ENCODE data around the gene CDIPT.
"Not testable (repeated sequence)": the region's sequence is repeated elsewhere in the genome, so short reads cannot be mapped to it uniquely, and the experiment has no call there.

The CDIPT gene

DNA sequence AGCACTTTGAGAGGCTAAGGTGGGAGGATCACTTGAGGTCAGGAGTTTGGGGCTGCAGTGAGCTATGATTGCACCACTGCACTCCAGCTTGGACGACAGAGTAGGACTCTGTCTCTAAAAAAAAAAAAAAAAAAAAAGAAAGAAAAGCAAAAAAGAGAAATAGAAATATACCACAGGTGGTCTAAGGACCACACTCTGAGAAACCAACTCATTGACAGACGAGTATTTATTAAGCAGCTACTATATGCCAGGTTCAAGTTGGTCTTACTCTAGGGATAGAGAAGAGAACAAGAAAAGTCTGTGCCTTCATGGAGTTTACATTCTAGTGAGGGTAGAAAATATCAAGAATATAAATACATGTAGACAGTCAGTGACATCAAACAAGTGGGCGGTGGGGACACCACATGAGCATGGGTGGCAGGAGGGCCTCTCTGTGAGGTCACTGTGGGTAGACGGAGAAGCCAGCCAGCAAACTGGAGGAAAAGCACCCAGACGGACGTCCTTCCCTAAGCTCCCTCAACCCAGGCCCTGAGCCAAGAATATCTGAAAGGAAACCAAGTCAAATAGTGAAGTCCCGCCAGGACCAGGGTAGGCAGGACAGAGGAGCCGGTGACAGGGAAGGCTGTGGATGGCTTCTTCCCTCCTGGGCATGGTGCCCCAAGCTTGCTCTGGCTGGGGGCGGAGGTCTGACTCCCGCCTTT lies 4.7 kb downstream of the CDIPT start:
- no peak for DNase-seq (ENCODE audit: low spot score)

DNA sequence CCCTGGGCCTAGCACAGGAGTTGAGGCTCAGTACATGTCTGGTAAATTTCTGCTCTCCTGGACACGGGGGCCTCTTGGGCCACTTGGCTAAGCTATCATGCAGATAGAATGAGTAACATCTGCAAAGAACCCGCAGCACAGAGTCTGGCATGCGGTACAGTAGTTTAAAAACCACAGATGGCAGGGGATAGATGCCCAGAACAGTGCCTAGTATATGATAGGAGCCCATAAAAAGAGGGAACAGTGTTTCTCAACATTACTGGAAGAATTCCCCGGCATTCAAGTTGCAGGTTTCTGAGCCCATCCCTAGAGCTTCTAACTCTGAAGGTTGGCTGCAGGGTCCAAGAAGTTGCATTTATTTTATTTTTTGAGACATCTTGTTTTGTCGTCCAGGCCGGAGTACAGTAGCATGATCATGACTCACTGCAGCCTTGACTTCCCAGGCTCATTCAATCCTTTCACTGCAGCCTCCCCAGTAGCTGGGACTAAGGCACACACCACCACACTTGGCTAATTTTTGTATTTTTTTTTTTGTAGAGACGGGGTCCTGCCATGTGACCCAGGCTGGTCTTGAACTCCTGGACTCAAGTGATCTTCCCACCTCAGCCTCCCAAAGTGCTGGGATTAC lies 5.8 kb downstream of the CDIPT start:
- DNase-seq (ENCODE audit: low spot score) = no peak

DNA sequence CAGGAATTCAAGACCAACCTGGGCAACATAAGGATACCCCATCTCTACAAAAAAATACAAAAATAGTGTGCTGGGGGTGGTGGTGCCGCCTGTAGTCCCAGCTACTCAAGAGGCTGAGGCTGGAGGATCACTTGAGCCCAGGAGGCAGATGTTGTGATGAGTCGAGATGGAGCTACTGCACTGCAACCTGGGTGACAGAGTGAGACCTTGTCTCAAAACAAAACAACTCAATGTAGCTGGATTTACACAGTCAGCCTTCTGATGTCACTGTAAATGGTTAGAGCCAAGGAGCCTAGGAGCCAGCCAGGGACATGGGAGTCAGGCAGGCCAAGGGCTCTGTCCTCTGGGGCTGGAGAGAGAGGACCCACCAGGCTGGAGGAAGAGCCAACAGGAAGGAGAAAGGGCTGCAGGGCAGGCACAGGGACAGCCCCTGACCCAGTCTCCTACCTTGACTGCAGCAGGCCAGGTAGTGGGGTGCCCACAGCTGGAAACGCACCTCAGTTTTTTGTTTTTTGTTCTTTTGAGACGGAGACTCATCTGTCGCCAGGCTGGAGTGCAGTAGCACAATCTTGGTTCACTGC lies 8.4 kb downstream of the CDIPT start:
- no peak for DNase-seq (ENCODE audit: low spot score)

DNA sequence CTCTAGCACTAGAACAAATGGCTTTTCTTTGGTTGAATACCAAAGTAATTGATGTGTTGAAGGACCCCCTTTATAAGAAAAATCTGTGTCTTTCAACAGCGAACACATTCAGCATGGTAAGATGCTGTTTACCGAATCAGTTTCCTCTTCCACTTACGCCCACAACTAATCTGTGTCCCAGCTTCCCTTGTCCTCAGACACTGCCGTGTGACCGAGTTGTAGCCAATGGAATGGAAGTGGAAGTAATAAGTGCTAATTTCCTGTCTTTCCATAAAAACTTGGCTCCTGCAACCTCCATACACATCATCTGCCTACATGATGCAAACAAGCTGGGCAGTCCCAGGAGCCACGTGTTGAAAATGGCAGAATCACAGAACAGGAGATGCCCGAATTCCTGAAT lies 10.4 kb downstream of the CDIPT start:
- DNase-seq (ENCODE audit: low spot score) = no peak

DNA sequence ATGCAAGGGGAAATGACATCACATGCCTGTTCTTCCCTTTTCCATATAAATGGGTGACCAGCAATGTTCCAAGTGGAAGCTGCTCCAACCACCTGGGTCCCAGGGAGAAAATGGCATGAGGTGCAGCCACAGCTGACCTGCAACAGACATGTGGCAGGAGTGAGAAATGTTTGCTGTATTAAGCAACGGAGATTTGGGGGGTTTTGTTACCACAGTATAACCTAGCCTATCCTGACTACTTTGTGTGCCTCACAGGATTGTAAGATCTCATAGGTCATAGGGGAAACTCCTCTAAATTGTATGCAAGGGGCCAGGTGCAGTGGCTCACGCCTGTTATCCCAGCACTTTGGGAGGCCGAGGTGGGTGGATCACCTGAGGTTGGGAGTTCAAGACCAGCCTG lies 12.0 kb downstream of the CDIPT start:
- no peak for DNase-seq (ENCODE audit: low spot score)

DNA sequence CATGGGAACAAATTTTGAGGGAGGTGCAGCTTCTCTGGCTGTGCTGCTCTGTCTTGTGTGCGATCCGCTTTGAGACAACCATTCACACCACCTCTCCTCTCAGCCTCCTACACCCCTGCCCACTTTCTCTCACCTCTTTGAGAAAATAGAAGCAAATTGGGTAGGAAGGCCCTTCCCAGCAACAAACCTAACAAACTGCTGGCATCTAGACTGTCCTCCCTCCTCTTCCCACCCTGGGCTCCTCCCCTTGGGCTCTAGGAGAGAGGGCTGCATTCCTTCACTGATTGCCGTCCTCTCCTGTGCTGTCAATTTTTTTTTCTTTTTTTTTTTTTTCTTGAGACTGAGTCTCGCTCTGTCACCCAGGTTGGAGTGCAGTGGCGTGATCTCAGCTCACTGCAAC lies 13.5 kb downstream of the CDIPT start:
- no peak for DNase-seq (ENCODE audit: low spot score)

DNA sequence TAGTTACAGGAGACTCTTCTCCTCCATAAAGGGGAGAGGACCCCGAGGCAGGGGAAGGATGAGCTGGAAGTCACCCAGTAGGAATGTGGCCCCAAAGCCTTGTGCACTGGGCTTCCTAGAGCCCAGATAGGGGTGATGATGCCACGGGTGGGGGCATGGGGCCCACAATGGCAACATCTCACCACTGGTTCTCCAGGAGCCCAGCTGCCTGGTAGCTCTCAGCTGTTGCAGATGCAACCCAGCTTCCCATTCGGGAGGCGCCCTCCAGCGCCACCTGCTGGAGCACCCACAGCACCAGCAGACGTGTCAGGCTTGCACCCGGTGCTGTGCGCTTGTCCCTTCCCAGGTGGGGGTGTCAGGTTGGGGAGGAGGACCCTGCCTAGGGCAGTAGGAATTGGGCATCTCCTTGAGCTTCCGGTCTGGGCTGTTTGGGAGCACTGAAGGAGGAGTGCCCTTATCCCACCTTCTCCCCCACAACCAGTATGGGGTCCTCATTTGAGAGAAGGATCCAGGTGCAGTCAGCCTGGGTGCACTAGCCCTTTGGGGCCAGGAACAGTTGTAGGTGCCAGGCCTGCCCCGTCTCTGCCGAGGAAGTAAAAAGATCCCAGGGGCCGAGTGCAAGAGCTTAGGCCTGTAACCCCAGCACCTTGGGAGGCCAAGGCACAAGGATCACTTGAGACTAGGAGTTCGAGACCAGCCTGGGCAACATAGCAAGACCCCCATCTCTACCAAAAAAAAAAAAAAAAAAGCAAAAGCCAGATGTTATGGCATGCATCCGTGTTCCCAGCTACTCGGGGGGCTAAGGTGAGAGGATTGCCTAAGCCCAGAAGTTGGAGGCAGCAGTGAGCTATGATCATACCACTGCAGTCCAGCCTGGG lies 14.4 kb downstream of the CDIPT start:
- peak; percentile 93 for DNase-seq (ENCODE audit: low spot score)

DNA sequence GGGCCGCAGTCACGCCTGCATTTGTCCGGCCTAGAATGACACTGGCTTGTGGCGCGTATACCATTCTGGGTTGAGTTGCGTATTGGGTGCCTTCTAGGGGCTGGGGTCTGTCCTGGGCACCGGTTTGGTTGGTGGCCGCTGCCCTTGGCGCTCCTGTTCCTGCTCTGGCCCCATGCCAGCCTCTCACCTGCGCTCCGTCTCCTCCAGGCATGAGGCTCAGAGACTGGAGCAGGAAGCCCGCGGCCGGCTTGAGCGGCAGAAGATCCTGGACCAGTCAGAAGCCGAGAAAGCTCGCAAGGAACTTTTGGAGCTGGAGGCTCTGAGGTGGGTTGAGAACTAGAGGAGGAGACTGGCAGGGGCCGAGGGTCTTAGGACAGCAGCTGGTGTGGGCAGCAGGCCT lies 17.4 kb downstream of the CDIPT start:
- DNase-seq (ENCODE audit: low spot score) = no peak

DNA sequence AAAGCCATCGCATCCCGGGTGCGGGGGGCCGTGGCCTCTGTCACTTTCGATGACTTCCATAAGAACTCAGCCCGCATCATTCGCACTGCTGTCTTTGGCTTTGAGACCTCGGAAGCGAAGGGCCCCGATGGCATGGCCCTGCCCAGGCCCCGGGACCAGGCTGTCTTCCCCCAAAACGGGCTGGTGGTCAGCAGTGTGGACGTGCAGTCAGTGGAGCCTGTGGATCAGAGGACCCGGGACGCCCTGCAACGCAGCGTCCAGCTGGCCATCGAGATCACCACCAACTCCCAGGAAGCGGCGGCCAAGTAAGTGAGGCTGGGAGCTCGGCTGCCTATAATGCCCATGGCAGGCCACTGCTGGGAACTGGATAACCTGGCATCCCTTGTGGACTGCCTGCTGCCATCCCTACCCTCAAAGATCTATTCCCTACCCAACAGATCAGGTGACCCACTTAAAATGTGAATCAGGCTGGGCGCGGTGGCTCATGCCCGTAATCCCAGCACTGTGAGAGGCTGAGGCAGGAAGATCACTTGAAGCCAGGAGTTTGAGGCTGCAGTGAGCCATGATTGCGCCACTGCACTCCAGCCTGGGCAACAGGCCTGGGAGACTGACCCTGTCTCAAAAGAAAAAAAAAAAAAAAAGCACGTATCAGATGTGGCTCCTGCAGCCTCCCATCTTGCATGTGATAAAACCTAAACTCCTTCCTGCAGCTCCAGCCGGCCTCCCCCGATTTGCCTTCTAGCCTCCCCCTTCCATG lies 18.3 kb downstream of the CDIPT start:
- DNase-seq (ENCODE audit: low spot score) = no peak

DNA sequence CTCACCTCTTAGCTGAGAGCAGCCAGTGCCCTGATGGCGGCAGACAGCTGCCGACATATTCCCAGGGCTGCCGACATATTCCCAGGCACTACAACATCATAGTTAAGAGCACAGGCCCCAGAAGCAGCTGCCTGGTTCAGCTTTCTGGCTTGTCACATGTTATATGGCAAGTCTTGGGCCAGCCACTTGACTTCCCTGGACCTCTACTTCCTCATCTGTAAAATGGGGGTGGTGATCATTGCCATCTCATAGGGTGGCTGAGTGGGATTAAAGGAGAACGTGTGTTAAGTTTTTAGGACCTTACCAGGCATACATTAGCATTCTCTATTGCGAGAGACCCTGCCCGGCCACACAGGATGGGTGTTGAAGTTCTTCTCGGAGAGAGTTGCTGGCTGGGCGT lies 19.1 kb downstream of the CDIPT start:
- no peak for DNase-seq (ENCODE audit: low spot score)

DNA sequence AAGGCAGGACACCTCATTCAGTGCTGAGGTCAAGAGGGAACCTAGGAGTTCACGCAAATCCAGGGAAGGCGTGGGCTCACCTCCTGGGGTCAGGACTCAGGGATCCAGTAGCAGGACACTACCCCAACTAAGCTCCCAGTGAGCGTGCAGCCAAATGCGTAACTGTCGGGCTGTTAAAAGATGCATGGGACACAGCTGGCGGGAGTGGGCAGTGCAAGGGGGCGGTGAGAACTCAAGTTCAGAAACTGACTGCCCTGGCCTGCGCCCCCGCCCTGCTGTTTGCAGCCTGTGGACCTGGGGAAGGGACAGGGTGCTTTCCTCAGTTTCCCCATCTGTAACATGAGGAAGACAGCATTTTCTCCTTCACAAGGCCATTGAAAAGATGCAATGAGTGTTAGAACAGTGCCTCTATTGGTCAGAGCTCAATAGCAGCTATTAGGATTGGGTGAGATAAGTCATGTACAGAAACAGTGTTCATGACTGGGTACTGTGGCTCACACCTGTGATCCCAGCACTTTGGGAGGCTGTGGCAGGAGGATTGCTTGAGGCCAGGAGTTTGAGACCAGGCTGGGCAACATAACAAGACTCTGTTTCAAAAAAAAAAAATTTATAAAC lies 20.2 kb downstream of the CDIPT start:
- no peak for DNase-seq (ENCODE audit: low spot score)

DNA sequence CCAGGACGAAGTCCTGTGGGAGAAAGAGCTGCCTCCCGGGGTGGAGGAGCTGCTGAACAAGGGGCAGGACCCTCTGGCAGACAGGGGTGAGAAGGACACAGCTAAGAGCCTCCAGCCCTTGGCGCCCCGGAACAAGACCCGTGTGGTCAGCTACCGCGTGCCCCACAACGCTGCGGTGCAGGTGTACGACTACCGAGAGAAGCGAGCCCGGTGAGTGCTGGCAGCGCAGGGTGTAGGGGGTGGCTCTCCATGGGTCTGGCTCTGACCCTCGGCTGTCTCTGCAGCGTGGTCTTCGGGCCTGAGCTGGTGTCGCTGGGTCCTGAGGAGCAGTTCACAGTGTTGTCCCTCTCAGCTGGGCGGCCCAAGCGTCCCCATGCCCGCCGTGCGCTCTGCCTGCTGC lies 21.4 kb downstream of the CDIPT start:
- no peak for DNase-seq (ENCODE audit: low spot score)

DNA sequence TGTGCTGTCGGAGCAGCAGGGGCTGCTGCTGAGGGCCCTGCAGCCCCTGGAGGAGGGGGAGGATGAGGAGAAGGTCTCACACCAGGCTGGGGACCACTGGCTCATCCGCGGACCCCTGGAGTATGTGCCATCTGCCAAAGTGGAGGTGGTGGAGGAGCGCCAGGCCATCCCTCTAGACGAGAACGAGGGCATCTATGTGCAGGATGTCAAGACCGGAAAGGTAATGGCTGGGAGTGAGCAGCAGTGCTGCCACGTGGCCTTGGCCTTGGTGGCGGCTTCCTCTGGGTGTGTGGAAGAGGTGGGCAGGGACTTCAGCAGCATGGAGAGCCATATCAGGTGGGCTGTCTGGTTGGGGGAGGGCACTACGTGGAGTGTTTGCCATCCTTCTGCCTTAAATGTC lies 22.8 kb downstream of the CDIPT start:
- no peak for DNase-seq (ENCODE audit: low spot score)

DNA sequence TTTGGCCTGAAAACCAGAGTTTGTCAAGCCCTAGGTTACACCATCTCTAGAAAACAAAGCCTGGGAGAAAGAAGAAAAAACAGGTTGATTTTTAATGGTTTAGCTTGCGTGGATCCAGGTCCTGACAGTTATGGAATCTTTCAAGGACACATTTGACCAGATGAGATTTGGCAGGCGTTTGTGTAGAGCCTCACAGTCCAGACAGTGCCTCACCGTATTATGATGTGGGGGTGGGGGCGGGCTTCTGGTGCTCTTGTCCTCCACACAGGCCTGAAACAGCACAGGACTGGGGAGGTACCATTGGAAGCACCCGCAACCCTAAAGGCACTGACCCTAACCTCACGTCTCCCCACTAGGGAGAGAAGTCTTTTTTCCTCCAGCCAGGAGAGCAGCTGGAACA lies 23.2 kb downstream of the CDIPT start:
- no peak for DNase-seq (ENCODE audit: low spot score)

DNA sequence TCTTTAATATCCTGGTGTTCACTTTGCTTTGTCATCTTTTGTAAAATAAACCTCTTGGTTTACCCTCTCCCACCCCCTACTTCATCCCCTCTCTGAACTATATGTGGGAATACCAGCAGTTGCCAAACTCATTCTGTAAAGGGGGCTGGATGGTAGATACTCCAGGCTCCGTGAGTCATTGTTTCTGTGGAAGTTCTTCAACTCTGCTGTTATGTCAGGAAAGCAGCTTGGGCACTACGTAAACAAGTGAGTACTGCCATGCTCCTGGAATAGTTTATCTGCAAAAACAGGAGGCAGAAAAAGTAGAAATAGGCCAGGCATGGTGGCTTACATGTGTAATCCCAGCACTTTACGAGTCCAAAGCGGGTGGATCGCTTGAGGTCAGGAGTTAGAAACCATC lies 25.2 kb downstream of the CDIPT start:
- no peak for DNase-seq (ENCODE audit: low spot score)

DNA sequence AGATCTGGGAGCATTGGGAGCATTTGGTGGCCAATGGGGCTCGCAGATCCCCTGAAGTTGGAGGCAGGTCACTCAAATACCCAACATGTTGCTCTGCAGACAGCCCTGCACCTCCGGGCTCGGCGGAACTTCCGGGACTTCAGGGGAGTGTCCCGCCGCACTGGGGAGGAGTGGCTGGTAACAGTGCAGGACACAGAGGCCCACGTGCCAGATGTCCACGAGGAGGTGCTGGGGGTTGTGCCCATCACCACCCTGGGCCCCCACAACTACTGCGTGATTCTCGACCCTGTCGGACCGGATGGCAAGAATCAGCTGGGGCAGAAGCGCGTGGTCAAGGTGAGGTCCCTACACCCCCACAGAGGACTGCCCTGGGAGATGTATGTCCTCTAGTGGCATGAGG lies 26.4 kb downstream of the CDIPT start:
- no peak for DNase-seq (ENCODE audit: low spot score)

DNA sequence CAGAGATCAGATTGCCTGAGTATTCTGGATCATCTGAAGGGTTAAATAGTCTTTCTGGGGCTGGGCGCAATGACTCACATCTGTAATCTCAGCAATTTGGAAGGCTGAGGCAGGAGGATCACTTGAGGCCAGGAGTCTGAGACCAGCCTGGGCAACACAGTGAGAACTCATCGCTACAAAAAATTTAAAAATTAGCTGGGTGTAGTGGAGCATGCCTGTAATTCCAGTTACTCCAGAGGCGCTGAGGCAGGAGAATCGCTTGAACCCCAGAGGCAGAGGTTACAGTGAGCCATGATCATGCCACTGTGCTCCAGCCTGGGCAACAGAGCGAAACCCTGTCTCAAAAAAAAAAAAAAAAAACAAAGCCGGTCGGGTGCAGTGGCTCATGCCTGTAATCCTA lies 27.1 kb downstream of the CDIPT start:
- no peak for DNase-seq (ENCODE audit: low spot score)

DNA sequence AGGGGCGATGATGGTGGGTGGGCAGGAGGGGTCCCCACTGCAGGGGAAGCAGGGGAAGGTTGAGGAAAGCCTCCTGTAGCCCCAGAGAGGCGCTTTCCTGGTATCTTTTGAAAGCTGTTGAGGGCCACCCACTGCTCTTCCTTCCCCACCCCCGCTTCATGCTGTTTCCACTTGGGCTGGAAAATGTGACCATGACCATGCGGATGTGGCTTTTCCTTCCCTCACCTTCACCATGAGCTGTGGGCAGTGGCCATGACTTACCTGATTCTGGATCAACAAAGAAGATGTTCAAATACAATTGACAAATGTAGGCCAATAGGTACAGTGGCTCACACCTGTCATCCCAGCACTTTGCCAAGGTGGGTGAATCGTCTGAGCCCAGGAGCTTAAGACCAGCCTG lies 28.9 kb downstream of the CDIPT start:
- no peak for DNase-seq (ENCODE audit: low spot score)

DNA sequence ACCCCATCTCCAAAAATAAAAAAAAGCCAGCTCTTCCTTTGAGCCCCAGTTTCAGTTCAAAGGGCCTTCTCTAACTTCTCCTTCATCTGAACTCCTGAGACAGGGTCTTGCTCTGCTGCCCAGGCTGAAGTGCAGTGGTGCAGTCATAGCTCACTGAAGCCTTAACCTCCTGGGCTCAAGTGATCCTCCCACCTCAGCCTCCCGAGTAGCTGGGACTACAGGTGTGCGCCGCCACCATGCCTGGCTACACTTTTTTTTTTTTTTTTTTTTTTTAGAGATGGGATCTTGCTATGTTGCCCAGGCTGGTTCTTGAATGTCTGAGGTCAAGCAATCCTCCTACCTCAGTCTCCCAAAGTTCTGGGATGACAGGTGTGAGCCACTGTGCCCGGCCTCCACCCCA lies 29.8 kb downstream of the CDIPT start:
- DNase-seq (ENCODE audit: low spot score) = not testable (repeated sequence)

DNA sequence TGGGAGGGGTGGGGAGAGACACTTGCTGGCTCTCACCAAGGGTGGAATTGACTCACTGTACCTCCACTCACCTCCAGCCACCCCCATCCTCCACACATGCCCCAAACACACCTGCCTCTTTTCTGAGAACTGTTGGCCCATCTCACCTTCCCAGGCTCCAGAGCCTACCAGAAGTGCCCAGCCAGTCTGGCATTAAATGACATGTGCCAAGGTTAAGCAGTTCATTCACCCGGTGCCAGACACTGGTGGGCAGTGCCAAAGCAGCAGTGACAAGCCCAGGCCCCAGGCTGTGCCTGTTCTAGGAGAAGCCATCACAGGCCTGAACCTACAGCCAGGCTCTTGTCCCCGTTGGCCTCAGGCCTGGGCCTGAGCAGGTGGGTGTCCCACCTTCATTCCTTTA lies 31.5 kb downstream of the CDIPT start:
- no peak for DNase-seq (ENCODE audit: low spot score)

DNA sequence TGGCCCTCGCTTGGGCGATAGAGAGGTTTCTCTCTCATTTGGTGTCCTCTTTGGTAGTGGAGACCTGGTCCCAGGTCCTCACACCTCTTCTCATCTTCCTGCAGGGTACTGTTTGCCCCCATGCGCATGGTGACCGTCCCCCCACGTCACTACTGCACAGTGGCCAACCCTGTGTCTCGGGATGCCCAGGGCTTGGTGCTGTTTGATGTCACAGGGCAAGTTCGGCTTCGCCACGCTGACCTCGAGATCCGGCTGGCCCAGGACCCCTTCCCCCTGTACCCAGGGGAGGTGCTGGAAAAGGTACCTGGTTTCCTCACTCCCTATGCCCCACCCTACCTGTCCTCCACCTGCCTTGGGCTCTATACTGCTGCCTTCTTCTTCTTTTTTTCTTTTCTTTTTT lies 32.3 kb downstream of the CDIPT start:
- DNase-seq (ENCODE audit: low spot score) = no peak

DNA sequence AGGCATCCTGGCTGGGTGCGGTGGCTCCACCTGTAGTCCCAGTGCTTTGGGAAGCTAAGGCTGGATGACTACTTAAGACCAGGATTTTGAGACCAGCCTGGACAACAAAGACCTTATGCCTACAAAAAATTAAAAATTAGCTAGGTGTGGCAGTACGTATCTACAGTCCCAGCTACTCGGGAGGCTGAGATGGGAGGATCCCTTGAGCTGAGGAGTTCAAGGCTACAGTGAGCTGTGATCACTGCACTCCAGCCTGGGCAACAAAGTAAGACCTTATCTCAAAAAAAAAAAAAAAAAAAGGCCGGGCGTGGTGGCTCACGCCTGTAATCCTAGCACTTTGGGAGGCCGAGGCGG lies 36.7 kb downstream of the CDIPT start:
- no peak for DNase-seq (ENCODE audit: low spot score)
